Measurements from ENCODE around the gene DAP.

Gene DAP

DNA sequence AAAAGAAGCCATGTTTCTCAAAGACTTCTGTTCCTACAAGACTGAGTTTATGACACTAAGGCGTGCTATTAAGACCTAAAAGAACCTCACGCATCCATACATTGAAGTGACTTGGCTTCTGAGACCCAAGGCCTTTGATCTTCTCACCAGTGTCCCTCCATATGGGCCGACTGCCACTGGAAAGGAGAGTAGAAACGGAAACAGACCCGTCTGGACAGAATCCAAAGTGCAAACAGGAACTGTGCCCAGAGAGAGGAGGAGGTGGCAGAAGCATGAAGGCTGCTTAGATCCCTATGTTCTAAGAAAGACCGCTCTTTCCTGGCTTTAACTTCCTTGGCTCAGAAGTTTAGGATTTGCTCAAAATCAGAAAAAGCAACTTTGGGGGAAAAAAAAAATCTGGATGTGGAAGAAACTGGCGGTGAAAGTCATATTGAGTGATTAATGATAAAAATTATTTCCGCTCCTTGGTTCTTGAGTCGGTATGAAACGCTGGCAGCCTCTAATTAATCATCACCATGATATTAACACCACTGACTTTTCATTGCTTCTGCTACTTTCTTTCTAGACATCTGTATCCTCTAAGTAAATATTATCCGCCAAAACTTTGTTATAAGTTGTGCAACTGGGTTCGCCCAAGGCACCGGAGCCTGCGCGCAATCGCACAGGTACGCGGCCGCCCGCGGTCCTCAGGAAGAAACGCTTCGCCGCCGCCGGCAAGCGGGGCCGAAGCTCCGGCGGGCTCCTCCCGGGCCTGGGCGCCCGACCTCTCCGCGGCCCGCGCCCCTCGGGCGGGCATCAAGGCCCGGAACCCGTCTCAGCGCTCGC lies 726 bp downstream of the DAP start:
- peak; percentile 22 to 27 for DNase-seq

DNA sequence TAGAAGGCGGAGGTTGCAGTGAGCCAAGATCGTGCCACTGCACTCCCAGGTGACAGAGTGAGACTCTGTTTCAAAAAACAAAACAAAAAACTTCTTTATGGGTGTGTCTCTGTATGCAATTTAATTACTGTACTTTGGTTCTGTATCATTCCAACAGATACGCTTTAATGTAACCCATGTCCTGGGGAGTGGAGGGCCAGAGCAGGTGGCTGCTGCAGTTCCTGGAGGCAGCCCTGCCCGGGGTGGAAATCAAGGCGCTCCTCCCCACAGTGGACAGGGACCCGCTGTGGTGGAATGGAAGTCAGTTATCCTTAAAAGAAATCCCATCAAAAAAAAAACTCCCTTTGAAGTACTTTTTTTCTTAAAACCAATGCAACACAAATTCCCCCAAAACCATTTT lies 1.9 kb downstream of the DAP start:
- no peak for DNase-seq

GRCh38 chr5:10757922-10758555 lies 3.0 kb downstream of the DAP start:
- DNase-seq, result no peak

DNA sequence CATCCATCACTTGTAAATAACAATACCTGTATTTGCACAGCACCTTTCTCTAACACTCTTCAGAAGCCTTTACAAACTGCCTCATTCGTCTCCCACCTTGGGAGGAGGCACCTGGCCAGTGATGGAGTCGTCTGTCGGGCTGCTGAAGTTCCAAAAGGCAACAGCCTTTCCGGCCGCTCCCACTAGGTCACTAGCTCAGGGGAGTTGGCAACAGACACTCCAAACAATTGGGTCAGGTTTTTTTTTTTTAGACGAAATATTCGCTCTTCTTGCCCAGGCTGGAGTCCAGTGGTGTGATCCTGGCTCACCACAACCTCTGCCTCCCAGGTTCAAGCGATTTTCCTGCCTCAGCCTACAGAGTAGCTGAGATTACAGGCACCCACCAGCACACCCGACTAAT lies 4.0 kb downstream of the DAP start:
- no peak for DNase-seq

GRCh38 chr5:10756549-10756948 lies 4.5 kb downstream of the DAP start:
- DNase-seq, result no peak

DNA sequence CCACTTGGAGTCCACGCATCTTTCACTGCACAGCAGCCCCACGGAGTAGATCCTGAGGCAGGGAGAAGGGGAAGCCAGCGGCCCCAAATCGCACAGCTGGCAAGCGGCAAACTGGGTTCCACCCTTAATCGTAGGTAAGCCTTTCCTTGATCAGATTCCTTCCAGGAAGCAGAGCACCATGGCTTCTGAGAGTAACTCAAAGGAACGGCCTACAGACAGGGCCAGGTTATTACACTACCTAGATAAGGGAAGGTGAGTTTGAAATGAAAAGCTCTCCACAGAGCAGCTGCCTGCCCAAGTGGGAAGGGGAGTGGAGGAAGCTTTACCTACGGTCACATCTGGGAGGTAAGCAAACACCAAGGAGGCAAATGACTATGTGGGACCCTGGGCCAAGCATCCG lies 7.9 kb downstream of the DAP start:
- no peak for DNase-seq

GRCh38 chr5:10752451-10752850 lies 8.6 kb downstream of the DAP start:
- DNase-seq, result no peak

DNA sequence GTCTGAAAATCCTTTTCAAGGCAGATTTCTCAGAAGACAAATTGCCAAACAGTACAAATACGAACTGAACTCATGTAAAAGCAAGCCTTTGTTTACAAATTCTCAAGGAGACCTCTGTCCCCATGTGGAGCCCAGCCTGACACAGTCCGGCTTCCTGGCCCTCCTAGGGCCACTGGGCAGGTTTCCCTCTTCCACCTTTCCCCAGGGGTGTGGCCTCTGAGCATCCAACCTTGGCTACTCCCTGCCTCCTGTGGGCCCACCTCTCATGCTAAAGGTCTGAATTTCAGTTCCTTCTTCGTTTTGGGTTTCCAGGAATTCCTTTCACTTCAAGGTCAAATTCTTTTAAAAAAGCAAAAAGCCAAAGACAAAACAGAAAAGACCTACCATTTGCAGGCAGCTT lies 10.1 kb downstream of the DAP start:
- DNase-seq, result no peak

DNA sequence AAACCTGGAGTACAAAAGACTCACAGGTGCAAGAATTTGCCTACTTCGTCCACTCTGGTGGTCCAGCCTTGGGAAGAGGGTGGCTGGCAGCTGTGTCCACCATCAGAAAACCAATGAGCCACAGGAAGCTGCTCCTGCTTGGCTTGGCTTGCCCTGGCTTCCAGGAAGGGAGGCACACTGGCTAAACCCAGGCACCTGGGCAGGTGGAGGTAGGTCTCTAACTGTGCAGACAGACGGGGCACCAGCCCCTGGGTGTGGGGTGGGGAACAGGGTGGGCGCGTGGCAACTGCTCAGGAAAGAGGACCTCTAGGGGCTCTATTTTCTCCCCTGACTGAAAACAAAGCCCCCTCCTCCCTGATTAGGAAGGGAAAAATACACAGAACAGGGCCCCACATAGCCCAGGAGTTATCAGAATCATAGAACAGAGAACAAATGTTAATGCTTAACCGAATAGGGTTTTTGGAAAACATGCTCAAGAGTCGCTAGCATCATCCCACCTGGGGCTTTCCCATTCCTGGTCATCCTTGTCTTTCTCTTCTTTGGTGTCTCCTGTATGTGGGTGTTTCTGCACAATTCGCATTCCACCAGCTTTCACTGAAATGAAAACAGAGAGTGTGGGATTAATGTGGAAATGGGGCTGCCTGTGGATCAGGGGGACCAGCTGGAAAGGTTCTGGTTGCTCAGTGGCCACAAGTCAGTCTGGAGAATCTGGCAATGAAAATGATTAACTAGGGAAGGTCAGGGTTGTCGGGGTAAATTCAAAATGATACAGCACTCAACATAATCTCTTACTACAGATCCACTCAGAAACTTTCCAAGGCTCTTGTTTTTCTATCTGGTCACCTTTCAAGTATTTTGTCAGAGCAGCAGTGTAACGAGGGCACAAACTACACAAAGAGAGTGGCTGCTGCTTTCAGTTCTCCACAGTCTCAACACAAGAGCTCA lies 13.1 kb downstream of the DAP start:
- DNase-seq, result no peak

GRCh38 chr5:10746711-10747110 lies 14.3 kb downstream of the DAP start:
- DNase-seq, result no peak

GRCh38 chr5:10745133-10745532 lies 15.9 kb downstream of the DAP start:
- no peak for DNase-seq

- no peak for DNase-seq
Measured at GRCh38 chr5:10744681-10745080, 16.4 kb downstream of the DAP start.

GRCh38 chr5:10743951-10744350 lies 17.1 kb downstream of the DAP start:
- no peak for DNase-seq

GRCh38 chr5:10743526-10743925 lies 17.5 kb downstream of the DAP start:
- no peak for DNase-seq

- DNase-seq, result no peak
Measured at GRCh38 chr5:10741661-10742060, 19.4 kb downstream of the DAP start.

DNA sequence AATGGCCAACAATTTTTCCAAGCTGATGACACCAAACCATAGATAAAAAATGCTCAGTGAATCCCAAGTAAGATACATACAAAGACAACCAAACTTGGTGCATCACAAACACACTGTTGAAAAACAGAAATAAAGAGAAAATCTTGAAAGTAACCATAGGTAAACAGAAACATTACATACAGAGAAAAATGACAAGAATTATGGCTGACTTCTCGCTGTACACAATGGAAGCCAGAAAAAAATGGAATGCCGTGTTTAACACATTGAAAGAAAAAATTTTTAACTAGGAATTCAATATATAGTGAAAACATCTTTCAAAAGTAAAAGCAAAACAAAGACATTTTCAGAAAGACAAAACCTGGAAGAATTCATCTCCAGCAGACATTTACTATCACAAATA lies 20.6 kb downstream of the DAP start:
- no peak for DNase-seq

- no peak for DNase-seq
Measured at GRCh38 chr5:10737880-10738279, 23.2 kb downstream of the DAP start.

DNA sequence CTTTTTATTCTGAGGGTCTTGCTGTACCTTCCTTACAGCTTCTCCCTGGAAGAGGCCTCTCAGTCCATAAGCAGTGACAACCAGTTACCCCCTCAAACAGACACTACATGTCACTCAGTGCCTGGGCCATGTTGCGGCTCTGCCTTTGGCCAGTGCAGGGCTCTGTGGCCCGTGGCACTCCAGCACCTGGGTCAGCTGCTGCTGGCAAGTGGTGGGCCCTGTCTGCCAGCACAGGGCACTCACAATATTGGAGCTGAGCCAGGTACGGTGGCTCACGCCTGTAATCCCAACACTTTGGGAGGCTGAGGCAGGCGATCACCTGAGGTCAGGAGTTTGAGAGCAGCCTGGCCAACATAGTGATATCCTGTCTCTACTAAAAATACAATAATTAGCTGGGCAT lies 24.2 kb downstream of the DAP start:
- DNase-seq, result no peak

GRCh38 chr5:10736354-10736753 lies 24.7 kb downstream of the DAP start:
- no peak for DNase-seq

DNA sequence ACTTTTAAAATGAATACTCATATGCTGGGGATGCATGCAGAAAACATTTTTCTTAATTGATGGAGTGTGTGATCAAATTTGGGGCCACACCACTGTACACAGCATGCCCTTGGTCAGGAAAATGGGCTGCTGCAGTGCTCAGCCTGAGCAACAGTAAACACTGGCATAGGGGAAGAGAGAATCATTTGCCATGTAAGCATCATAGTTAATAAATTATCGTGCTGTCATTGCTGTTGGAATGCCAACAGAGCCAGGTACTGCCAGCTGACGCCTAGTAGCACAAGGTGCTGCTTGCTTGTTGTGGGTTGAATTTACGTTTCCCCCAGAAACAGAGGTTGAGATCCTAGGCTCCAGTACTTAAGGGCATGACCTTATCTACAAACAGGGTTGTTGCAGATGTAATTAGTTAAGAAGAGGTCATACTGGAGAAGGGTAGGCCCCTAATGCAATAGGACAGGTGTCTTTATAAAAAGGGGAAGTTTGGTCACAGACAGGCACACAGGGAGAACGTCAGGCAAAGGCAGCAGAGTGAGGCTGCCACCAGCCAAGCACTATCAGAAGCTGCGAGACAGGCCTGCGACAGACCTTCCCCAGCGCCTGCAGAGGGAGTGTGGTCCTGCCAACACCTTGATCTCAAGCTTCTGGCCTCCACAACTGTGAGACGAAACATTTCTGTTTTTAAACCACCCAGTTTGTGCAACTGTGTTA lies 25.3 kb downstream of the DAP start:
- no peak for DNase-seq

DNA sequence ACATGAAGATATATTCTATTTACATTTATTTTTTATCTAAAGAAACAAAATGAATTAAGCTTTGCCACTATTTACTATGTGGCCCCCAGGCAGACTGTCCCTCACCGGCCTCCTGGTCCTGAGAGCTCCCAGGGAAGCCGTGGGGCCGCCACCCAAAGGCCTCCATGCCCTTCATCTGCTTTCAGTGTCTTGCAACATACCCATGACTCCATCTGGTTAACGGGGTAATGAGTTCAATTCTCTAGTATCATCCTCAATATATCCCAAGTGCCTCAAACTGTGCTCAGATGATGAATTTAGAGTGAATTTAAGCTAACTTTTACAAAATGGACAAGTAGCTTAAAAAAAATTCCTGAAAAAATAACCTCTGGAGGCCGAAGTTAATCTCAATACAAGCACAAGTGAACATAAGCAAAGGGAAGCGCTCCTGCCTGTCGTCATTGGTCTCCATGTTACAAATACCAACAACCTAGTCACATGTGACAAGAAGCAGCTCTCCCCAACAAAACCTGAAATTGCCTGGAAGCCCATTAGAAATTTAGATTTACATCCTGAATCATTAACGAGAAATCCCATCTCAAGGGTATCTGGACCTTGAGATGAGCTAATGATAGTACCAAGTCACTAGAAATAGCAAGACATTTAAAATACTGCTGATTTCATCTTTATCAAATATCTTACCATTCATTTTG lies 26.1 kb downstream of the DAP start:
- DNase-seq, result no peak

- no peak for DNase-seq
Measured at GRCh38 chr5:10734037-10734709, 26.9 kb downstream of the DAP start.
